M059J (cell line): Measurements from ENCODE around the gene LITAFD. TPM values are rescaled to one million over a fixed set of nuclear protein-coding genes. Genes with fewer than 3 reads are reported as not detected.
"Not testable (repeated sequence)": the region's sequence is repeated elsewhere in the genome, so short reads cannot be mapped to it uniquely, and the experiment has no call there.

Source experiments
- DNase-seq: peaks from one replicate; pipeline ENCODE4 v3.0.0-alpha.2; 2012; ENCODE audit warnings: low read depth
- total RNA-seq: library from RNA; depleted of rRNA; stranded (reverse); fragments of >200 nt; shearing (Covaris generic); gene quantifications from 2 replicates; pipeline ENCODE4 v1.2.3, GENCODE V29; 2014

The LITAFD gene
- total RNA-seq, 1 experiment from 2014 or later: not detected

- DNase-seq: no peak
Measured at GRCh38 chr16:8855972-8856371, 26.2 kb upstream of the LITAFD start.

DNA sequence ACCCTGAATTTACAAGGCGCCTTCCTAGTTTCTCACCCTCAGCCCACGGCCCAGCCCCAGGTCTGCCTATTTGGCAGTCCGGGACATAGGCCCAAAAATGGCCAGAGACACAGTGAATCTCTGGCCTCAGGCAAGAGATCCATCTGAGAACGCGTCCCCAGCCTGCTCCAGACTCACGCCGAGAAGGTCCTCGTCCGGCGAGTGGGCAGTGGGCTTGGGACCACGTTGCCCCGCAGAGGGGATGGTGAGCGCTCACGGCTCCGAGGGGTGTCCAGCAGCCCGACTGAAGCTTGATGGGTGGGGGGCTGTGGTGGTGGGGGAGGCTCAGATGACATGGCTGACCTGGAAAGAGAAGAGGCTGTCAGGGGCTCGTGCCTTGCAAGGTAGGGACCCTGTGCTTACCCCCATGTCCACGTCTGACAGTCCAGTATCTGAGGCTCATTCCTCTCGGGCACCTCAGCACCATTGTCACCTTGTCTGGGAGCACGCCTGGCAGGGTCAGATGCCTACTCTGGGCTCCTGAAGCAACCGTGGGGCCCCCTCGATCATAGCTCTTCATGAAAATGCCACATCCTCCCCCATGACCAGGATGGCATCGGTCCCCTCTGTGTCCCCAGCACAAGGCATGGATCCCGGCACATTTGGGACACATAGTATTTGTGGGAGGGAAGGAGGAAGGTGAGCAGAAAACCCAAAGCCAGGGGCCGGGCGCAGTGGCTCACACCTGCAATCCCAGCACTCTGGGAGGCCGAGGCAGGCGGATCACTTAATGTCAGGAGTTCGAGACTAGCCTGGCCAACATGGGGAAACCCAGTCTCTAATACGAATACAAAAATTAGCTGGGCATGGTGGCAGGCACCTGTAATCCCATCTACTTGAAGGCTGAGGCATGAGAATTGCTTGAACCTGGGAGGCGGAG is 22.9 kb upstream of the LITAFD start:
- DNase-seq: no peak

DNA sequence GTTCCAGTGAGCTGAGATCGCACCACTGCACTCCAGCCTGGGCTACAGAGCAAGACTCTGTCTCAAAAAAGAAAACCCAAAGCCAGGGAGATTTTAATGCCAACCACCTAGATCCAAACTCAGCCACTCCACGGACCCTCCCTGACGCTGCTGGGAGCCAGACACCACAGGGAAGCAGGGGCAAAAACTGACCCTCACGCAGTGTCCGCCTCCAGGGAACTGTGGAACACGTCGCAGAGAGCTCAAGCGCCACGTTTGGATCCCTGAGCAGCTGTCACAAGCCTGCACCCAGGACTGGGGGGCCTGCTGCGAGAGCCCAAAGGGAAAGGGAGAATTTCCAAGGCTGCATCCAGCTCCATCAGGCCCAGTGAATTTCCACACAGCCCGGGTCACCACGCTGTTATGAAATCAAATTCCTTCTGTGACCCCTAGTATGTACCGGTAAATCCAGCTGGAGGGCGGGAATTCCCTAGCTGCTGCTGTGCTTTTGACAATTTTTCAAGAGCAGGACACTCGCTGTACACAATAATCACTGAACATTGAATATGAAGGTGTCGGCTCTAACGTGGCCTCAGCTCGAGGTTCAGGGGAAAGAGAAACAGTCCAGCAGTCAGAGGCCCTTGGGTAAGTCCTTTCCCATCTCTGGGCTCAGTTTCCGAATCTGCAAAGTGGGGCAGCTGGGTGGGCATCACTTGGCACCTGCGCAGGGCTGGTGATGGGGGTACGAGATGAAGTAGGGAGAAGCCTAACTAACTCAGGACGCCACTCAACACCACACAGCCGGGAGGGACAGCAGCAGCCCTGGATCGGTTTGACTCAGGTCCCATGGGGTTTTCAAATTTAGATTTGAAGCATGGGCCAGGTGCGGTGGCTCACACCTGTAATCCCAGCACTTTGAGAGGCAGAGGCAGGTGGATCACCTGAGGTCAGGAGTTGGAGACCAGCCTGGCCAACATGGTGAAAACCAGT is 22.0 kb upstream of the LITAFD start:
- peak; percentile 65 for DNase-seq

- no peak for DNase-seq
Measured at GRCh38 chr16:8861563-8862308, 20.4 kb upstream of the LITAFD start.

DNA sequence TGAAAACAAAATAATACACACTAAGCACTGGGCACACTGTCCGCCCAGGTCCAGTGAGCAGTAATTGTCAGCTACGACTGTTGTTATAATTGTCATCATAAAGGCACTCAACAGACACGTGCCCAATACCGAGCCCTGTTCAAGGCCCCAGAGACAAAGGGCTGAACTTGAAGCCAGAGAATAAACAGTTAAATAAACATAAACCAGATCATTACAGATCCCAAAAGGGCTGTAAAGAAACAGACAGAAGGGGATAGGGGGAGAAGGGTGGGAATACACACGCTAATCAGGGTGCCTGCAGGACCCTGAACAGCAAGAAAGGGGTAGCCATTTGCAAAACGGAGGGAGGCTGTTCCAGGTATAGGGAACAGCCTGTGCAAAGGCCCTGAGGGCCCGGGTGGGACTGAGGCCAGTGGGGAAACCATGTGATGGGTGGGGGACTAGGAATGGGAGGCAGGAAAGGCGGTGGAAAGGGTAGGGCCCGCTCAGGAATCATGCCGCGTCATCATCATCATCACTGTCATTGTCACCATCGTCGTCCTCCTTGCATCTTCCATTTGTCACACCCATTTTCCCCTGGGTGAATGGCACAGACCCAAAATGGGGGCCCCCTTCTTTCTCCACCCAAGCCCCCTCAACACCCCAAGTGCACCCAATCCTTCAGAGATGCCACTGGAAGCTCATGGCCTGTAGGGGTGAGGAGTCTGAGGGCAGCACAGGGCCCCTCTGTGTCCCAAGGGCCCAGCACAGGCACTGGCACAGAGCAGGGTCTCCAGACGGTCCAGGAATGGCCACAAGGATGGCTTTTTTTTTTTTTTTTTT is 19.6 kb upstream of the LITAFD start:
- DNase-seq: no peak

DNA sequence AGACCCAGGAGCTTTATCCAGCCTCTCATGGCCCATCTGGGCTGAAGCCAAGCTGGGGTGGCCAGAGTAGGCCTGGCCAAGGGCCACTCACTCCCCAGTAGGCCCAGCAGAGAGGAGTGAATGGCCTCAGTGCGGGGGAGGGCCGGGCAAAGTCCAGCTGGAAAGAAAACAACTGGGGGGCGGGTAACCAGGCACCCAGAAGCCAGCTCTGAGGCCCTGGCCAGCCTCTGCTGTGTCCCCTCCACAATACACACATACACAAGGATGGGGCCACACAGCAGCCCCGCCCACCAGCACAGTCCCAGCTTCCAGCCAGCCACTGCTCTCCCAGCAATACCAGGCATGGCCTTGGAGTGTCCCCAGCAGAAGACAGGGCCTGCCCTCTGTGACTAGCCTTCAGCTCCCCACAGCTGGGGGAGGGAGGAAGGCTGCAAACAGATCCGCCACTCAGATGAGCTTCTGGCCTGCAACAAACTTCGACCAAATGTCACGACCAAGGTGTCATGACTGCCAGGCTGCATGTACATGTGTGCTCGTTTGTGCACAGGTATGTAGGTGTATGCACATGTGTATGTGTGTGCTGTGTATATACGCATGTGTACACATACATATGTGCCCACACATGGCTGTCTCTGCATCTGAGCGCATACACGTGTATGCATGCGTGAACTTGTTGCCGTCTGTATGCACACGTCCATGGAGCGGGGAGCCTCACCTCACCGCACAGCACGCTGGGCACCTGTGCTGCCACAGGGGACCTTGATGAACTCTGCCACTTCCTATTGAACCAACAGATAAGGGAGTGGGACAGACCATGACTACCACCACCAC is 18.3 kb upstream of the LITAFD start:
- peak; percentile 56 for DNase-seq

- DNase-seq: no peak
Measured at GRCh38 chr16:8864480-8865110, 17.6 kb upstream of the LITAFD start.

DNA sequence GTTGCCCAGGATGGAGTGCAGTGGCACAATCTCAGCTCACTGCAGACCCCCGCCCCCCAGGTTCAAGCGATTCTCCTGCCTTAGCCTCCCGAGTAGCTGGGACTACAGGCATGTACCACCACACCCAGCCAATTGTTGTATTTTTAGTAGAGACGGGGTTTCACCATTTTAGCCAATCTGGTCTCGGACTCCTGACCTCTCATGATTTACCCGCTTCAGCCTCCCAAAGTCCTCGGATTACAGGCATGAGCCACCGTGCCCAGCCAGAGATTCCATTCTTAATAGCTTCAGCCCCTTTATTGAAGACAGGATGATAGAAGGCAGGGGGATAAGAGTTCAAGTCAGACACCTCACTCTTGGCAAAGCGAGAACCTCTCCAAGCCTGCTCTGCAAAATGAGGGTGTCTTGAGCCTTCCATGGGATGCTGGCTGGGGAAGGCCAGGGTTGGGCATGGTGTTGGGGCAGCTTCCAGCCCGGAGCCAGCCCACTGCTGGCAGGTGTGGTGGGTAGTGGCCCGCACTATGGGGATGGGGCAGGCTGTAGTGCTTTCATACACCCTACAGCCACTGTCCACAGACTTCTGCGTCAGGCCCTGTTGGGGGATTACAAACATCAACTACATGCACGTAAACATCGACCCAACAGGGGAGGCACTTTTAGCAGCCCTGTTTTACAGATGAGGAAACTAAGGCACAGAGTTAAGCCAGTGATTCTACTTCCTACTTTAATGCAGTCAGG is 16.8 kb upstream of the LITAFD start:
- no peak for DNase-seq

GRCh38 chr16:8866118-8866883 is 15.8 kb upstream of the LITAFD start:
- no peak for DNase-seq

DNA sequence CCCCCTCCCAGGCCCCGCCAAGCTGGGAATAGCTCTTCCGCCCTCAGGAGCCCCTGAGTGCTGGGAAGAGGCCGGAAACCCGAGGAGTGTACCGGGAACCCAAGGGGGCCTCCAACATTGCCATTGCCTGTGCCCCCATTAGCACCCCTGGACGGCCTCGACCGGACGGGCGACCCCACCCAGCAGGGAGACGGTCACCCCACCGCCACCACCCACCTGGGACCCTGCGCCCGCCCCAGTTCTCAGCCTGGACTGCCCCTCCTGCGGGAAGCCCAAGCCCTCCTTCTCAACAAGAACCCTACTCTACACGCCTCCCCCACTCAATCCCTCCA is 15.3 kb upstream of the LITAFD start:
- no peak for DNase-seq

GRCh38 chr16:8867216-8867931 is 14.8 kb upstream of the LITAFD start:
- no peak for DNase-seq

DNA sequence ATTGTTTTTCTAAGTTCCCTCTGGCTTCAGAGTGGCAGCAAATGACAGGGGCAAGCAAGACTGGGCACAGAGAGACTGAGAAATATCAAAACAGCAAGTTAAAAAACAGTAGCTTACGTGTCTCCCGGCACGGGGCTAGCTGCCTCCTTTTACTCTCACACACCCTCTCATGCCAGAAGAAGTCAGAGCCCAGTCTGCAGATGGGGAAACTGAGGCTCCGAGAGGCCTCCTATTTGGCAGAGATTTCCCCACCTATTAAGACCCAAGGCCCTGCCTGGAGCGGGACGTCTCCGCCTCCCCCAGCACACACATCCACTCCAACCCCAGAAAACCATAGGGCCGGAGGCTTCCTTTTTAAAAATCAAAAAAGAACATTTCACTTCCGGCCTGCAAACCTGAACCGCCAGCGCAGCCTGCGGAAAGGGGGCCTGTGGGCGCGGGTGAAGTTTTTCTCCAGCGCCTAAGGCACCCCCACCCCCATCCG is 14.2 kb upstream of the LITAFD start:
- peak; percentile 28 for DNase-seq

GRCh38 chr16:8868416-8869211 is 13.5 kb upstream of the LITAFD start, which contains the start of gene CARHSP1:
Gene CARHSP1 (minus strand): TSS chr16:8869006. CDS start chr16:8859328, 9,678 bp downstream.
- peak; percentile 90 for DNase-seq

GRCh38 chr16:8869212-8869987 is 12.8 kb upstream of the LITAFD start:
- no peak for DNase-seq

DNA sequence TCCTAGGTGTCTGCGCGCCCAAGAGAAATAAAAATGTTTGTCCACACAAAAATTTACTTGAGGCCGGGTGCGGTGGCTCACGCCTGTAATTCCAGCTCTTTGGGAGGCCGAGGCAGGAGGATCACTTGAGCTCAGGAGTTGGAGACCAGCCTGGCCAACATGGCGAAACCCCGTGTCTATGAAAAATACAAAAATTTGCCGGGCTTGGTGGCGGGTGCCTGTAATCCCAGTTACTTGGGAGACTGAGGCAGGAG is 12.2 kb upstream of the LITAFD start:
- DNase-seq: not testable (repeated sequence)

DNA sequence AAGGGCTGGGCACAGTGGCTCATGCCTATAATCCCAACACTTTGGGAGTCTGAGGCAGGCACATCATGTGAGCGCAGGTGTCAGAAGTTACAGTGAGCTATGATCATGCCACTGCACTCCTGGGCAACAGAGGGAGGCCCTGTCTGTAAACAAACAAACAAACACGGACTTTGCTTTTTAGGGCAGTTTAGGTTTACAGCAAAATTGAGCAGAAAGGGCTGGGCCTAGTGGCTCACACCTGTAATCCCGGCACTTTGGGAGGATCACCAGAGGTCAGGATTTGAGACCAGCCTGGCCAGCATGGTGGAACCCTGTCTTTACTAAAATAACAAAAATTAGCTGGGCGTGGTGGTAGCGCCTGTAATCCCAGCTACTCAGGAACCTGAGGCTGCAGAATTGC is 10.1 kb upstream of the LITAFD start:
- no peak for DNase-seq
